K562 (cell line): ENCODE measurements around the gene NDUFV2. TPM values are rescaled to one million over a fixed set of nuclear protein-coding genes. Genes with fewer than 3 reads are reported as not detected.
"Not testable (repeated sequence)": the region's sequence is repeated elsewhere in the genome, so short reads cannot be mapped to it uniquely, and the experiment has no call there.

Experiments used
- ATAC-seq: fragments of 200-7000 bp; cut with Tn5 transposase; 3 replicates; pipeline ENCODE4 v1.9.1; 2020; ENCODE audit warnings: moderate library complexity
- BruUV-seq: library from RNA; stranded (reverse); fragments of 400-500 nt; replicated peaks from 2 replicates; lab custom pipeline; 2021; lab: Mats Ljungman, UMichigan
- CTCF ChIA-PET: fragments of 300-600 bp; formaldehyde crosslinking; extraction: SDS; loops from one replicate; lab custom pipeline; 2021; ENCODE audit warnings: low intra/inter-chr PET ratio; lab: Yijun Ruan, JAX
- POLR2A ChIA-PET: fragments of 300-600, 350-650 bp; sonication (Branson Sonifier 250); formaldehyde crosslinking; extraction: SDS; loops from one replicate; lab custom pipeline; 2021; ENCODE audit warnings: antibody characterized with exemption, inconsistent platforms; lab: Yijun Ruan, JAX
- DNase-seq, 4 experiments: peaks; one replicate each; pipeline versions ENCODE4 v3.0.0 to v3.0.0-alpha.2; 2011 to 2018; ENCODE audit warnings: low spot score in 3 of 4, mixed read lengths in 3 of 4; ENCODE audit errors: extremely low read depth in 1 of 4
- FAIRE-seq: peaks from 2 replicates; lab custom pipeline; 2011; peaks lifted over from hg19 to GRCh38; lab: Jason Lieb, UNC
- H2AFZ ChIP-seq: 2 replicates; pipeline ENCODE4 v1.6.0; 2011; ENCODE audit warnings: low read depth, low read length, control low read depth, inconsistent platforms
- H3K27ac ChIP-seq: fragments of 200-600 bp; 3 replicates; pipeline ENCODE4 v1.8.0; 2011; ENCODE audit warnings: low read depth, mild to moderate bottlenecking, control low read depth, inconsistent platforms, low read length, moderate library complexity, mixed read lengths; ENCODE audit errors: extremely low read depth
- H3K27me3 ChIP-seq, 2 experiments: fragments of 300-600 bp in 1 of 2; 2 replicates in 1 of 2; 3 replicates in 1 of 2; pipeline versions ENCODE4 v1.6.0 to v1.8.0; 2011; ENCODE audit warnings: inconsistent platforms in 2 of 2, low read length in 2 of 2, mild to moderate bottlenecking in 1 of 2, mixed read lengths in 1 of 2, moderate library complexity in 1 of 2; ENCODE audit not compliant: control insufficient read depth in 2 of 2, insufficient read depth in 2 of 2
- H3K36me3 ChIP-seq: fragments of 300-600 bp; 3 replicates; pipeline ENCODE4 v1.8.0; 2011; ENCODE audit warnings: mild to moderate bottlenecking, low read length, inconsistent platforms; ENCODE audit not compliant: control insufficient read depth, insufficient read depth
- H3K4me1 ChIP-seq, 2 experiments: fragments of 200-600 bp in 1 of 2; replicated peaks in 1 of 2; 2 replicates in 1 of 2; 3 replicates in 1 of 2; pipeline versions ENCODE4 v1.5.1 to v1.8.0; 2011; ENCODE audit warnings: inconsistent platforms in 2 of 2, low read length in 2 of 2, mild to moderate bottlenecking in 1 of 2, mixed read lengths in 1 of 2, moderate library complexity in 1 of 2; ENCODE audit not compliant: control insufficient read depth in 2 of 2, insufficient read depth in 2 of 2
- H3K4me2 ChIP-seq: 2 replicates; pipeline ENCODE4 v1.6.1; 2011; ENCODE audit warnings: low read length, control low read depth, inconsistent platforms, mixed read lengths; ENCODE audit not compliant: insufficient read depth
- H3K4me3 ChIP-seq: fragments of 200-600 bp; sonication (generic), shearing (Covaris generic); 2 replicates; pipeline ENCODE4 v1.5.1; 2016; ENCODE audit warnings: control low read depth, inconsistent platforms
- H3K79me2 ChIP-seq: fragments of 200-600 bp; 3 replicates; pipeline ENCODE4 v1.8.0; 2011; ENCODE audit warnings: low read length, inconsistent platforms; ENCODE audit not compliant: control insufficient read depth, insufficient read depth
- H3K9ac ChIP-seq, 2 experiments: 2 replicates each; pipeline versions ENCODE4 v1.6.0 to v1.6.1; 2011; ENCODE audit warnings: low read depth in 2 of 2, low read length in 2 of 2, control low read depth in 1 of 2, inconsistent platforms in 1 of 2, mild to moderate bottlenecking in 1 of 2, mixed read lengths in 1 of 2; ENCODE audit not compliant: insufficient read depth in 1 of 2
- H3K9me1 ChIP-seq: one replicate; pipeline ENCODE4 v1.6.0; 2011; ENCODE audit warnings: inconsistent platforms, mild to moderate bottlenecking, low read length, moderate library complexity; ENCODE audit not compliant: control insufficient read depth, insufficient read depth
- H3K9me3 ChIP-seq: replicated peaks from 2 replicates; pipeline ENCODE4 v1.5.1; 2011; ENCODE audit warnings: low read depth, low read length, inconsistent platforms; ENCODE audit not compliant: control insufficient read depth, insufficient read depth
- H4K20me1 ChIP-seq: replicated peaks from 2 replicates; pipeline ENCODE4 v1.6.1; 2011; ENCODE audit warnings: low read length, inconsistent platforms, mixed read lengths; ENCODE audit not compliant: control insufficient read depth, insufficient read depth
- BCOR ChIP-seq: fragments of 450-650 bp; IDR thresholded peaks from 2 replicates; pipeline ENCODE4 v1.6.1; 2016
- KDM1A ChIP-seq, 2 experiments: fragments of 450-650 bp; IDR thresholded peaks; 2 replicates each; pipeline ENCODE4 v1.6.1; 2016; ENCODE audit warnings: mild to moderate bottlenecking in 2 of 2
- TRIM24 ChIP-seq, 2 experiments: fragments of 450-650 bp; IDR thresholded peaks; 2 replicates each; pipeline ENCODE4 v1.6.1; 2016
- ZNF324 ChIP-seq: fragments of 250-450 bp; sonication (Bioruptor Pico); IDR thresholded peaks from 2 replicates; pipeline ENCODE4 v1.4.0; 2020; ENCODE audit warnings: mild to moderate bottlenecking
- ZNF507 ChIP-seq: conservative IDR thresholded peaks from 2 replicates; pipeline ENCODE4 v1.6.1; 2017; ENCODE audit warnings: missing genetic modification characterization, missing compliant biosample characterization
- WGBS: fragments of 100-300 bp; shearing (Covaris generic); methylation state at CpG from one replicate; pipeline ENCODE4 v1.1.6; 2016; ENCODE audit warnings: low coverage, mixed read lengths; ENCODE audit not compliant: insufficient coverage; ENCODE audit errors: missing lambda C conversion rate; 5-methylcytosine and 5-hydroxymethylcytosine counted together
- in situ Hi-C: fragments of 300-500 bp; cut with MboI; formaldehyde crosslinking; loops from 4 replicates; pipeline ENCODE4 v1.15.0; 2018; ENCODE audit warnings: inconsistent platforms, mixed read lengths
- intact Hi-C: fragments of 100-400 bp; cut with micrococcal nuclease; formaldehyde crosslinking; loops from 2 replicates; pipeline ENCODE4 v1.14.2; 2022
- polyA plus RNA-seq, 8 experiments: library from polyadenylated mRNA; depleted of rRNA in 4 of 8; stranded (reverse) in 5 of 8; unstranded in 3 of 8; fragments of >200 nt; fragmentation: Nextera tagmentation in 2 of 8; fragmentation: Illumina TruSeq in 1 of 8; extraction: Ambion mirVana in 2 of 8; extraction: Trizol in 1 of 8; gene quantifications; 2 replicates each; pipeline versions ENCODE4 v1.2.1 to v1.2.3, GENCODE V29; 2011 to 2014; ENCODE audit warnings: inconsistent platforms in 1 of 8, missing spikeins in 1 of 8
- total RNA-seq, 7 experiments: library from RNA; depleted of rRNA in 6 of 7; stranded (reverse); fragments of >200 nt in 6 of 7; fragmentation: Illumina TruSeq in 2 of 7; extraction: Trizol in 2 of 7; gene quantifications; 2 replicates each; pipeline versions ENCODE4 v1.2.1 to v1.2.3, GENCODE V29; 2011 to 2021; ENCODE audit warnings: low replicate concordance in 1 of 7

NDUFV2 gene
- total and polyA plus RNA-seq, 9 of the 15 experiments (the other 6 are each of a cell fraction or from before 2014, with no cell fraction given) = 213 to 550 (median 384) TPM

GRCh38 chr18:9164149-9164548 lies 61.6 kb downstream of the NDUFV2 start:
- in situ Hi-C loops, H4K20me1 ChIP-seq, FAIRE-seq, ATAC-seq, DNase-seq, H3K9me1 ChIP-seq, POLR2A ChIA-PET, H2AFZ ChIP-seq, BruUV-seq, H3K27me3 ChIP-seq, H3K4me2 ChIP-seq, CTCF ChIA-PET, H3K36me3 ChIP-seq, intact Hi-C loops, H3K4me3 ChIP-seq, H3K9ac ChIP-seq, H3K27ac ChIP-seq, H3K4me1 ChIP-seq: not testable (repeated sequence)
- TF ChIP-seq ZNF324 (CRISPR knock-in tag) (peak; percentile 99), TRIM24 (IDR thresholded peaks at IDR 0.05) (peak in 1 of 2 experiments; percentile 49; a peak in 1 of 4 replicates), ZNF507 (tag) (peak; percentile 55)
- H3K9me3 ChIP-seq = peaks cover 17% of the 10 kb centered on the region
- H3K79me2 ChIP-seq = peaks cover 54% of the 10 kb centered on the region

DNA sequence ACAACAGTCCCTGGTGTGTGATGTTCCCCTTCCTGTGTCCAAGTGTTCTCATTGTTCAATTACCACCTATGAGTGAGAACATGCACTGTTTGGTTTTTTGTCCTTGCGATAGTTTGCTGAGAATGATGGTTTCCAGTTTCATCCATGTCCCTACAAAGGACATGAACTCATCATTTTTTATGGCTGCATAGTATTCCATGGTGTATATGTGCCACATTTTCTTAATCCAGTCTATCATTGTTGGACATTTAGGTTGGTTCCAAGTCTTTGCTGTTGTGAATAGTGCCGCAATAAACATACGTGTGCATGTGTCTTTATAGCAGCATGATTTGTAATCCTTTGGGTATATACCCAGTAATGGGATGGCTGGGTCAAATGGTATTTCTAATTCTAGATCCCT lies 63.4 kb downstream of the NDUFV2 start:
- POLR2A ChIA-PET, DNase-seq, FAIRE-seq, ATAC-seq, H2AFZ ChIP-seq, BruUV-seq, H3K4me2 ChIP-seq, H4K20me1 ChIP-seq, H3K27ac ChIP-seq, H3K36me3 ChIP-seq, intact Hi-C loops, H3K27me3 ChIP-seq, CTCF ChIA-PET, in situ Hi-C loops, H3K4me3 ChIP-seq, H3K9ac ChIP-seq, H3K4me1 ChIP-seq, H3K9me1 ChIP-seq: not testable (repeated sequence)
- 90% methylated on average over 3 of the region's 3 CpGs for WGBS
- Histone ChIP-seq H3K79me2 (peaks cover 43% of the 10 kb centered on the region), H3K9me3 (peaks cover 17% of the 10 kb centered on the region)
- TF ChIP-seq BCOR = peak; percentile 51
- 0 out of 4 replicates have a peak, but pooled peaks of 1 of the 2 experiments have one; percentile 27 for TF ChIP-seq KDM1A (IDR thresholded peaks at IDR 0.05)
